Fibroblast of lung (primary cell): ENCODE data around the gene C2orf81. TPM values are rescaled to one million over a fixed set of nuclear protein-coding genes. Genes with fewer than 3 reads are reported as not detected.

Experiments
- DNase-seq, 2 donors: peaks; one replicate each; pipeline versions ENCODE4 v3.0.0 to v3.0.0-alpha.2; 2010; ENCODE audit warnings: low read depth in 2 of 2
- H2AFZ ChIP-seq: 2 replicates; pipeline ENCODE4 v1.5.1; 2012; ENCODE audit warnings: low read length, control low read depth, inconsistent platforms
- H3K27ac ChIP-seq: 2 replicates; pipeline ENCODE4 v1.5.1; 2011; ENCODE audit warnings: low read length, control low read depth; ENCODE audit not compliant: insufficient read depth
- H3K27me3 ChIP-seq: 2 replicates; pipeline ENCODE4 v1.5.1; 2011; ENCODE audit warnings: mild to moderate bottlenecking, low read length; ENCODE audit not compliant: control insufficient read depth, insufficient read depth
- H3K36me3 ChIP-seq: 2 replicates; pipeline ENCODE4 v1.5.1; 2011; ENCODE audit warnings: low read length; ENCODE audit not compliant: control insufficient read depth, insufficient read depth
- H3K4me1 ChIP-seq: 2 replicates; pipeline ENCODE4 v1.5.1; 2011; ENCODE audit warnings: low read length; ENCODE audit not compliant: control insufficient read depth, insufficient read depth; ENCODE audit errors: extremely low read depth
- H3K4me2 ChIP-seq: 2 replicates; pipeline ENCODE4 v1.5.1; 2011; ENCODE audit warnings: low read length, control low read depth; ENCODE audit not compliant: insufficient read depth; ENCODE audit errors: extremely low read depth
- H3K4me3 ChIP-seq, 4 experiments: fragments of 200-600 bp in 1 of 4; sonication (generic) in 1 of 4; replicated peaks in 1 of 4; 2 replicates each; pipeline ENCODE4 v1.5.1; 2011 to 2016; ENCODE audit warnings: low read length in 4 of 4, low read depth in 3 of 4, mild to moderate bottlenecking in 3 of 4, control low read depth in 2 of 4, inconsistent platforms in 1 of 4, mixed read lengths in 1 of 4; ENCODE audit not compliant: insufficient read depth in 1 of 4; ENCODE audit errors: control extremely low read depth in 1 of 4
- H3K79me2 ChIP-seq: 2 replicates; pipeline ENCODE4 v1.5.1; 2012; ENCODE audit warnings: mild to moderate bottlenecking, low read length, inconsistent platforms; ENCODE audit not compliant: control insufficient read depth, insufficient read depth
- H3K9ac ChIP-seq: 2 replicates; pipeline ENCODE4 v1.5.1; 2011; ENCODE audit warnings: mild to moderate bottlenecking, low read length, control low read depth; ENCODE audit not compliant: insufficient read depth
- H3K9me3 ChIP-seq: 2 replicates; pipeline ENCODE4 v1.5.1; 2012; ENCODE audit warnings: low read depth, low read length; ENCODE audit not compliant: control insufficient read depth, insufficient read depth
- H4K20me1 ChIP-seq: 2 replicates; pipeline ENCODE4 v1.5.1; 2011; ENCODE audit warnings: low read length; ENCODE audit not compliant: control insufficient read depth, insufficient read depth; ENCODE audit errors: extremely low read depth
- CTCF ChIP-seq, 2 donors: IDR thresholded peaks in 1 of 2; conservative IDR thresholded peaks in 1 of 2; 1 replicate in 1 of 2; 2 replicates in 1 of 2; pipeline ENCODE4 v1.5.1; 2011 to 2012; ENCODE audit warnings: low read length in 2 of 2, control low read depth in 1 of 2, inconsistent platforms in 1 of 2, low read depth in 1 of 2, mild to moderate bottlenecking in 1 of 2
- EZH2 ChIP-seq: IDR thresholded peaks from 2 replicates; pipeline ENCODE4 v1.5.1; 2012; ENCODE audit warnings: low read length, control low read depth, mild to moderate bottlenecking; ENCODE audit errors: missing control alignments
- polyA plus RNA-seq, 2 donors: library from polyadenylated mRNA; depleted of rRNA in 1 of 2; stranded (reverse) in 1 of 2; unstranded in 1 of 2; fragments of >200 nt; gene quantifications; 2 replicates each; pipeline ENCODE4 v1.2.1, GENCODE V29; 2011 to 2012; ENCODE audit warnings: missing spikeins in 1 of 2
- total RNA-seq: library from RNA; depleted of rRNA; stranded (reverse); fragments of >200 nt; gene quantifications from 2 replicates; pipeline ENCODE4 v1.2.1, GENCODE V29; 2014

Gene C2orf81
- total and polyA plus RNA-seq, 2 donors (not counting 1 experiment from before 2014, with no cell fraction given): 0.25 to 1.5 TPM

GRCh38 chr2:74379851-74380789, 41.3 kb downstream of the C2orf81 start, which contains the start of gene DCTN1:
Gene DCTN1 (minus strand): TSS chr2:74380311. CDS start chr2:74380037, 274 bp downstream.
- H3K79me2 ChIP-seq: peaks cover 49% of the 10 kb centered on the region
- no peaks in the 10 kb centered on the region for H4K20me1 ChIP-seq

GRCh38 chr2:74378007-74378406, 43.4 kb downstream of the C2orf81 start:
- H3K79me2 ChIP-seq: peaks cover 46% of the 10 kb centered on the region
- H3K4me1 ChIP-seq: peaks cover 7% of the 10 kb centered on the region
- H2AFZ ChIP-seq: no peak overlapping the region
- H3K27me3 ChIP-seq: no peaks in the 10 kb centered on the region
- no peak for DNase-seq
- H3K4me2 ChIP-seq: no peak overlapping the region
- no peak overlapping the region for H3K27ac ChIP-seq
- H3K9me3 ChIP-seq: no peaks in the 10 kb centered on the region
- H3K4me3 ChIP-seq: no peak overlapping the region
- no peaks in the 10 kb centered on the region for H4K20me1 ChIP-seq
- no peak for TF ChIP-seq CTCF (conservative IDR thresholded peaks at IDR 0.05 in 1 of 2, IDR thresholded peaks at IDR 0.05 in 1 of 2; ENCODE audit: low read depth in 1 of 2, low read length in 2 of 2)
- no peak for TF ChIP-seq EZH2
- H3K36me3 ChIP-seq: peaks cover 2% of the 10 kb centered on the region
- no peak overlapping the region for H3K9ac ChIP-seq

More at GRCh38 chr2:74379851-74380789, 41.3 kb downstream of the C2orf81 start, which contains the start of gene DCTN1:
- Histone ChIP-seq H3K4me2 (peak within 1 kb of the TSS; percentile 94), H2AFZ (no peak within 1 kb of the TSS), H3K9ac (peak within 1 kb of the TSS; percentile 73), H3K27ac (peak within 1 kb of the TSS; percentile 66), H3K9me3 (no peaks in the 10 kb centered on the region), H3K4me3 (peak within 1 kb of the TSS; percentile 41 to 74 (median 66)), H3K27me3 (no peaks in the 10 kb centered on the region), H3K36me3 (peaks cover 2% of the 10 kb centered on the region), H3K4me1 (peaks cover 8% of the 10 kb centered on the region)
- TF ChIP-seq CTCF (conservative IDR thresholded peaks at IDR 0.05 in 1 of 2, IDR thresholded peaks at IDR 0.05 in 1 of 2; ENCODE audit: low read depth in 1 of 2, low read length in 2 of 2): no peak
- TF ChIP-seq EZH2: no peak
- DNase-seq: peak; percentile 70 to 81

GRCh38 chr2:74375838-74376237, 45.6 kb downstream of the C2orf81 start:
- Histone ChIP-seq H2AFZ (no peak overlapping the region), H3K79me2 (peaks cover 34% of the 10 kb centered on the region)
- DNase-seq: no peak

More at GRCh38 chr2:74375838-74376237, 45.6 kb downstream of the C2orf81 start:
- TF ChIP-seq EZH2: no peak
- no peak for TF ChIP-seq CTCF (conservative IDR thresholded peaks at IDR 0.05 in 1 of 2, IDR thresholded peaks at IDR 0.05 in 1 of 2; ENCODE audit: low read depth in 1 of 2, low read length in 2 of 2)
- no peaks in the 10 kb centered on the region for H4K20me1 ChIP-seq
- no peak overlapping the region for H3K4me3 ChIP-seq
- no peak overlapping the region for H3K27ac ChIP-seq
- H3K36me3 ChIP-seq: peaks cover 5% of the 10 kb centered on the region
- H3K9ac ChIP-seq: no peak overlapping the region
- H3K27me3 ChIP-seq: no peaks in the 10 kb centered on the region
- H3K4me2 ChIP-seq: no peak overlapping the region
- peaks cover 7% of the 10 kb centered on the region for H3K4me1 ChIP-seq
- H3K9me3 ChIP-seq: no peaks in the 10 kb centered on the region
